Measurements from ENCODE around the gene ACAP2.

DNA sequence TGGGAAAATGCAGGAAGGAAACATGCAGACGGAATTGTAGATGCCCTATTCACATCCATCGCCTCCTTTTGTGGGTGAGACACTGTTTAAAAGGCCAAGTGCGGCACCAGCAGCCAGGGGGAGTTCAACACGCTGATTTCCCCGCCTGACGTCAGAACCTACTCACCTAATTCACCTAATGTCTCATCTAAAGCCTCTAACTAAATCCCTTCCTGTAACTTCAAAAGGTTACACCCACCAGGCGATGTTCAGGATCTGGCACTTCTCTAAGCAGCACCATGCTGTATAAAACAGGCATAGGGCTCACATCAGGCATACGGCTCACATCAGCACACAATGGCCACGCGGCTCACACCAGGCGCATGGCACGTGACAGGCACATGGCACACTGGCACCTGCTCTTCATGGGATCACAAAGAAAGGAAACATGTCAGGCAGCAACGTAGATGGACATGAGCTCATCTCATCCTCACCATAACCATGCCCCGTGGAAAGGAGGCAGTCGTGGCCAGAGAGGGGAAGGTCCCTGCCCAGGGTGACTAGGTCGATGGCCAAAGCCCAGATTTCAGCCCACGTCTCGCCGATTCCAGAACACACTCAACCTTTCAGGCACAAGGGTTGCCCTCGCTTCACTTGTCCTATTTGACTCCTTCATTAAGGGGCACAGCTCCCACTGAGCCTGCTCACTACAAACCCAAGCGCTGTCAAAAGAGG is 193.6 kb downstream of the ACAP2 start:
- TF ChIP-seq SMC3 (conservative IDR thresholded peaks at IDR 0.05; ENCODE audit: poor library complexity), result no peak
- no peak for TF ChIP-seq EZH2 (IDR thresholded peaks at IDR 0.05; ENCODE audit: borderline replicate concordance, insufficient read depth, low read length, poor library complexity, severe bottlenecking)
- no peak for TF ChIP-seq RAD21 (conservative IDR thresholded peaks at IDR 0.05)
- TF ChIP-seq, protein P1, sequence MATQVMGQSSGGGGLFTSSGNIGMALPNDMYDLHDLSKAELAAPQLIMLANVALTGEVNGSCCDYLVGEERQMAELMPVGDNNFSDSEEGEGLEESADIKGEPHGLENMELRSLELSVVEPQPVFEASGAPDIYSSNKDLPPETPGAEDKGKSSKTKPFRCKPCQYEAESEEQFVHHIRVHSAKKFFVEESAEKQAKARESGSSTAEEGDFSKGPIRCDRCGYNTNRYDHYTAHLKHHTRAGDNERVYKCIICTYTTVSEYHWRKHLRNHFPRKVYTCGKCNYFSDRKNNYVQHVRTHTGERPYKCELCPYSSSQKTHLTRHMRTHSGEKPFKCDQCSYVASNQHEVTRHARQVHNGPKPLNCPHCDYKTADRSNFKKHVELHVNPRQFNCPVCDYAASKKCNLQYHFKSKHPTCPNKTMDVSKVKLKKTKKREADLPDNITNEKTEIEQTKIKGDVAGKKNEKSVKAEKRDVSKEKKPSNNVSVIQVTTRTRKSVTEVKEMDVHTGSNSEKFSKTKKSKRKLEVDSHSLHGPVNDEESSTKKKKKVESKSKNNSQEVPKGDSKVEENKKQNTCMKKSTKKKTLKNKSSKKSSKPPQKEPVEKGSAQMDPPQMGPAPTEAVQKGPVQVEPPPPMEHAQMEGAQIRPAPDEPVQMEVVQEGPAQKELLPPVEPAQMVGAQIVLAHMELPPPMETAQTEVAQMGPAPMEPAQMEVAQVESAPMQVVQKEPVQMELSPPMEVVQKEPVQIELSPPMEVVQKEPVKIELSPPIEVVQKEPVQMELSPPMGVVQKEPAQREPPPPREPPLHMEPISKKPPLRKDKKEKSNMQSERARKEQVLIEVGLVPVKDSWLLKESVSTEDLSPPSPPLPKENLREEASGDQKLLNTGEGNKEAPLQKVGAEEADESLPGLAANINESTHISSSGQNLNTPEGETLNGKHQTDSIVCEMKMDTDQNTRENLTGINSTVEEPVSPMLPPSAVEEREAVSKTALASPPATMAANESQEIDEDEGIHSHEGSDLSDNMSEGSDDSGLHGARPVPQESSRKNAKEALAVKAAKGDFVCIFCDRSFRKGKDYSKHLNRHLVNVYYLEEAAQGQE (IDR thresholded peaks at IDR 0.05; ENCODE audit: borderline replicate concordance), result no peak
